ENCODE results near the gene ZFYVE16. TPM values are rescaled to one million over a fixed set of nuclear protein-coding genes. Genes with fewer than 3 reads are reported as not detected.

Gene ZFYVE16
- total and polyA plus RNA-seq, 2 of the 13 experiments (the other 11 are each of a cell fraction or from before 2014, with no cell fraction given), result 9.3 to 33.3 TPM

DNA sequence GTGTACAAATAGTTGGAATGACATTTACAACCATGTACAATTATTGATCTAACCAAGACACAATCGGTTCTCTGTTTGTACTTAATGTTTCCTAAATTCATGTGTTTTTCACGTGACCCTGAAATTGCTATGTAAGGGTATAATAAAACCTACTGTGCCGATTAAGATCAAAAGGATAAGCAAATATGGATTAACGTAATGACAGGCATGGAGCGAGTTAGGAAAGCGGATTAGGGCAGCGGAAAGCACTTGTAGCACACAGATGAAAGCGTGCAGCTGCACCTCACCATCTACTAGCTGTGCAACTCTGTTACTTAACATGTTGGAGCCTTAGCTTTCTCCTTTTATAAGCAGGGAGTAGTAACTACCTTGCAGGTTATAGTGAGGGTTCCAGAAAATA lies 38.3 kb upstream of the ZFYVE16 start (continued):
- TF ChIP-seq, protein P1, sequence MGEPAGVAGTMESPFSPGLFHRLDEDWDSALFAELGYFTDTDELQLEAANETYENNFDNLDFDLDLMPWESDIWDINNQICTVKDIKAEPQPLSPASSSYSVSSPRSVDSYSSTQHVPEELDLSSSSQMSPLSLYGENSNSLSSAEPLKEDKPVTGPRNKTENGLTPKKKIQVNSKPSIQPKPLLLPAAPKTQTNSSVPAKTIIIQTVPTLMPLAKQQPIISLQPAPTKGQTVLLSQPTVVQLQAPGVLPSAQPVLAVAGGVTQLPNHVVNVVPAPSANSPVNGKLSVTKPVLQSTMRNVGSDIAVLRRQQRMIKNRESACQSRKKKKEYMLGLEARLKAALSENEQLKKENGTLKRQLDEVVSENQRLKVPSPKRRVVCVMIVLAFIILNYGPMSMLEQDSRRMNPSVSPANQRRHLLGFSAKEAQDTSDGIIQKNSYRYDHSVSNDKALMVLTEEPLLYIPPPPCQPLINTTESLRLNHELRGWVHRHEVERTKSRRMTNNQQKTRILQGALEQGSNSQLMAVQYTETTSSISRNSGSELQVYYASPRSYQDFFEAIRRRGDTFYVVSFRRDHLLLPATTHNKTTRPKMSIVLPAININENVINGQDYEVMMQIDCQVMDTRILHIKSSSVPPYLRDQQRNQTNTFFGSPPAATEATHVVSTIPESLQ (CRISPR knock-in tag; conservative IDR thresholded peaks at IDR 0.05), result no peak
- TF ChIP-seq ARNTL (CRISPR knock-in tag; IDR thresholded peaks at IDR 0.05), result no peak
- TF ChIP-seq TBL1XR1 (IDR thresholded peaks at IDR 0.05; ENCODE audit: borderline replicate concordance, low read length, partially characterized antibody), result no peak
- no peak for TF ChIP-seq ZNF326 (CRISPR knock-in tag; IDR thresholded peaks at IDR 0.05; ENCODE audit: borderline replicate concordance)
- TF ChIP-seq, protein P2, sequence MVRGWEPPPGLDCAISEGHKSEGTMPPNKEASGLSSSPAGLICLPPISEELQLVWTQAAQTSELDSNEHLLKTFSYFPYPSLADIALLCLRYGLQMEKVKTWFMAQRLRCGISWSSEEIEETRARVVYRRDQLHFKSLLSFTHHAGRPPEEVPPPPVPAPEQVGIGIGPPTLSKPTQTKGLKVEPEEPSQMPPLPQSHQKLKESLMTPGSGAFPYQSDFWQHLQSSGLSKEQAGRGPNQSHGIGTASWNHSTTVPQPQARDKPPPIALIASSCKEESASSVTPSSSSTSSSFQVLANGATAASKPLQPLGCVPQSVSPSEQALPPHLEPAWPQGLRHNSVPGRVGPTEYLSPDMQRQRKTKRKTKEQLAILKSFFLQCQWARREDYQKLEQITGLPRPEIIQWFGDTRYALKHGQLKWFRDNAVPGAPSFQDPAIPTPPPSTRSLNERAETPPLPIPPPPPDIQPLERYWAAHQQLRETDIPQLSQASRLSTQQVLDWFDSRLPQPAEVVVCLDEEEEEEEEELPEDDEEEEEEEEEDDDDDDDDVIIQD (CRISPR knock-in tag; IDR thresholded peaks at IDR 0.05; ENCODE audit: low read depth), result no peak
- no peak for TF ChIP-seq KDM3A (CRISPR knock-in tag; IDR thresholded peaks at IDR 0.05; ENCODE audit: low read depth)
- TF ChIP-seq, protein P3, sequence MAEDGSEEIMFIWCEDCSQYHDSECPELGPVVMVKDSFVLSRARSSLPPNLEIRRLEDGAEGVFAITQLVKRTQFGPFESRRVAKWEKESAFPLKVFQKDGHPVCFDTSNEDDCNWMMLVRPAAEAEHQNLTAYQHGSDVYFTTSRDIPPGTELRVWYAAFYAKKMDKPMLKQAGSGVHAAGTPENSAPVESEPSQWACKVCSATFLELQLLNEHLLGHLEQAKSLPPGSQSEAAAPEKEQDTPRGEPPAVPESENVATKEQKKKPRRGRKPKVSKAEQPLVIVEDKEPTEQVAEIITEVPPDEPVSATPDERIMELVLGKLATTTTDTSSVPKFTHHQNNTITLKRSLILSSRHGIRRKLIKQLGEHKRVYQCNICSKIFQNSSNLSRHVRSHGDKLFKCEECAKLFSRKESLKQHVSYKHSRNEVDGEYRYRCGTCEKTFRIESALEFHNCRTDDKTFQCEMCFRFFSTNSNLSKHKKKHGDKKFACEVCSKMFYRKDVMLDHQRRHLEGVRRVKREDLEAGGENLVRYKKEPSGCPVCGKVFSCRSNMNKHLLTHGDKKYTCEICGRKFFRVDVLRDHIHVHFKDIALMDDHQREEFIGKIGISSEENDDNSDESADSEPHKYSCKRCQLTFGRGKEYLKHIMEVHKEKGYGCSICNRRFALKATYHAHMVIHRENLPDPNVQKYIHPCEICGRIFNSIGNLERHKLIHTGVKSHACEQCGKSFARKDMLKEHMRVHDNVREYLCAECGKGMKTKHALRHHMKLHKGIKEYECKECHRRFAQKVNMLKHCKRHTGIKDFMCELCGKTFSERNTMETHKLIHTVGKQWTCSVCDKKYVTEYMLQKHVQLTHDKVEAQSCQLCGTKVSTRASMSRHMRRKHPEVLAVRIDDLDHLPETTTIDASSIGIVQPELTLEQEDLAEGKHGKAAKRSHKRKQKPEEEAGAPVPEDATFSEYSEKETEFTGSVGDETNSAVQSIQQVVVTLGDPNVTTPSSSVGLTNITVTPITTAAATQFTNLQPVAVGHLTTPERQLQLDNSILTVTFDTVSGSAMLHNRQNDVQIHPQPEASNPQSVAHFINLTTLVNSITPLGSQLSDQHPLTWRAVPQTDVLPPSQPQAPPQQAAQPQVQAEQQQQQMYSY (CRISPR knock-in tag; IDR thresholded peaks at IDR 0.05), result no peak
- no peak for TF ChIP-seq AKAP8 (CRISPR knock-in tag; IDR thresholded peaks at IDR 0.05)
